Measurements from ENCODE around the gene ZNF580.

GRCh38 chr19:55652311-55653128 lies 11.7 kb downstream of the ZNF580 start:
- TF ChIP-seq POLR2AphosphoS5 (IDR thresholded peaks at IDR 0.05) (no peak), CTCF (IDR thresholded peaks at IDR 0.05) (no peak)

Data from prostate gland (tissue), 2 donors.